AG08395 (cell line): ENCODE measurements around the gene HLA-DRA.

Experiments used
- DNase-seq: peaks from one replicate; pipeline ENCODE4 v3.0.0; 2012; ENCODE audit warnings: mixed read lengths, low spot score

HLA-DRA gene

DNA sequence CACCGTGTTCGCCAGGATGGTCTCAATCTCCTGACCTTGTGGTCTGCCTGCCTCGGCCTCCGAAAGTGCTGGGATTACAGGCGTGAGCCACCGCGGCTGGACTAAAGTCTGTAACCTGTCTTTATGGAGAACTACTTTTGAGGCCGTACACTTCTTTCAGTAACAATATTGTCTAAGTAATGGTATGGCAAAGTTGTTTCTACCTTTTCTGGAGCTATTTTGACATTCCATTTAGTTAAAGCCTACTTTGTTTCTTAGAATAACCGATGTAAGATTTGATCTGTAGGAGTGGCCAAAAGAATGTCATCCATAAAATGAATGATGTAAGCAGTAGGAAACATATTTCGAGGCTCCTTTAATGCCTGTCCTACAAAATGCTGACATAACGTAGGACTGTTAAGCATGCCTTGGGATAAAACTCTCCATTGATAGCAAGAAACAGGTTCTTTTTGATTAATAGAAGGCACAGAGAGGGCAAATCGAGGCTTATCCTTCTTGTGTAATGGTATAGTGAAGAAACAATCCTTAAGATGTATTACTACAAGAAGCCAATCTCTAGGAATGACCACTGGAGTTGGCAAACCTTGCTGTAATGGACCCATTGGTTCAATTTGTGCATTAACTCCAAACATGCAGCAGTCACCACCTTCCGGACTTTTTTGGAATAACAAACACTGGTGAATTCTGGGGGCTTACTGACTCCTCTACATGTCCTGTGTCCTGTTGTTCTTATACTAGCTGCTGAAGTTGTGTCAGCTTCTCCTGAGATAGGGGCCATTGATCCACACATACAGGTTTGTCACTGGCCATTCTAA, 35.9 kb downstream of the HLA-DRA start:
- DNase-seq = no peak

DNA sequence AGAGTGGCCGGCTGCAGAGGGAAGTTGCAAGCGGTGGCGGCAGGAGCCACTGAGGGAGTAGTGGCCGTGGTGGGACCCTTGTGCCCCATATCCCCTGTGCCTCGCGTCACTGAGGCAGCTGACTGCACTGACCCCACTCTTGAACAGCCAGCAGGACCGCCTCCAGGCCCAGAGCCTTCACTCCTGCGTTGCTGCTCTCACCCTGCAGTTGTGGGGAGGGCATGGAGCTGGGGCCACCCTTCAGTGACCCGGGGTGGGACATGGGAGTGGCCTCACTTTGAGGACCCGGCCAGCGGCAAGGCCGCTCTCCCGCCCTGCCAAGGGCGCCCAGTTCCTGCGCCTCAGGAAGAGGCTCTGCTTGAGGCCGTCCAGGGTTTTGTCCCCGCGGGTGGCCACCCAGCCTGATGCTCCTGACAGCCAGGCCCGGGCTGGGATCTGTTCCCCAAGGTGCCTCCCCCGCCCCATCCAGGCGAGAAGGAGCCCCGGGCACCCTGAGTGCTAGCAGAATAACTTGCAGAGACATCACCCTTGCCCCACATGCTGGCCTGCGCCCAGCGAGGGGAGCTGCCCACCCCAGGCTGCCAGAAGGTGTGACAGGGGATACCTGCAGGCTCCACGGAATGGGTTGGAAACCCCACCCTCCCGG, 44.4 kb downstream of the HLA-DRA start:
- no peak for DNase-seq

GRCh38 chr6:32484614-32484998, 44.9 kb downstream of the HLA-DRA start:
- no peak for DNase-seq

DNA sequence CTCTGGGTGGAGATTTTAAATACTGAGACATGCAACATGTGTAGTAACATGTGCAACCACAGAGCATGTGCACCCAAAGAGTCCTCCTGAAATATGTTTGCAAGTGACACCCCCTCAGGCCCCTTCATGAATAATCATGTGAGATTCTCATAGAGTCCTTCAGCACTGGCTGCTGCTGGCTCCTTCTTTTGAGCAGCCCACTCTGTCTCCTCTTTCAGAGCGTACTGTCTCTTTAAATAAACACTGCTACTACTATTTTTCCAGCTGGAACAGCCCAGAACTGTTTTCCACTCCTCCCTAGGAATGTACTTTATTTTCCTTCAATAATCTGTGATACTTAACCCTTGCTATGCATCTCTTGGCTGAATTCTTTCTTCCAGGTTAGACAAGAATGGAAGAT, 48.4 kb downstream of the HLA-DRA start:
- no peak for DNase-seq

DNA sequence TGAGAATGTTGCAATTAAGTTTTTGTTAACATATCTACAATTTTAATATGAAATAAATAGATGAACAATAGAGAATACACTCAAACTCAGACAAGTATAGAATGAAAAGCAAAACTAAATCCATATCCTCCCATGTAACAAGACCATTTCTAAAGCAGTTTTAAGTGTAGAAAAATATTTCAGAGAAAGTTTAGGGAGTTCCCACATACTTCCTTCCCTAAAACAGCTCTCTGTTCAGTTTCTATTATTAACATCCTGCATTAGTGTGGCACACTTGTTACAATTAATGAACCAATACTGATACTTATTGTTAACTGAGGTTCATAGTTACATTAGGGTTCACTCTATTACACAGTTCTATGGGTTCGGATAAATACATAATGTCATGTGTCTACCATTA, 52.0 kb downstream of the HLA-DRA start:
- no peak for DNase-seq

DNA sequence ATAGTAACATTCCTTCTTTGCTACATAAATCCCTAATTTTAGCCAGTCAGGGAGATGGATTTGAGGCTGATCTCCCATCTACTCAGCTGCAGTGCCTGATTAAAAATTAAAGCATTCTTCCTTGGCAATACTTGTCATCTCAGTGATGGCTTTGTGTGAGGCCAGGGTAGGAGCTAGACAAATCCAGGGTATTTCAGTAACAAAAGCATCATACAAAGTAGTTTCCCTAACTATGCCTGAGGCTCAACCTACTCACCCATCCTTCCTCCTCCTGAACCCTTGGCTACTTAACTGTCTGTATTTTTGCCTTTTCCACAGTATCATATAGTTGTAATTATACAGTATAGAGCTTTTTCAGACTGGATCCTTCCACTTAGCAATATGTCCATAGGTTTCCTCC, 52.7 kb downstream of the HLA-DRA start:
- DNase-seq = no peak
